Measurements from ENCODE around the gene MYCBP2.
"Not testable (repeated sequence)": the region's sequence is repeated elsewhere in the genome, so short reads cannot be mapped to it uniquely, and the experiment has no call there.

Gene MYCBP2

GRCh38 chr13:77022341-77022740 lies 304.6 kb downstream of the MYCBP2 start:
- FAIRE-seq (peak; percentile 48), DNase-seq (ENCODE audit: insufficient read length, low spot score) (no peak)
- TF ChIP-seq POLR2A (IDR thresholded peaks at IDR 0.05; ENCODE audit: low read depth, low read length): no peak

GRCh38 chr13:77019756-77020155 lies 307.1 kb downstream of the MYCBP2 start:
- no peak for TF ChIP-seq POLR2A (IDR thresholded peaks at IDR 0.05; ENCODE audit: low read depth, low read length)
- DNase-seq (ENCODE audit: insufficient read length, low spot score): no peak
- no peak for FAIRE-seq

- FAIRE-seq (no peak), DNase-seq (ENCODE audit: insufficient read length, low spot score) (no peak)
- TF ChIP-seq POLR2A (IDR thresholded peaks at IDR 0.05; ENCODE audit: low read depth, low read length): no peak
Measured at GRCh38 chr13:77016888-77017623, 309.8 kb downstream of the MYCBP2 start.

GRCh38 chr13:77016251-77016812 lies 310.6 kb downstream of the MYCBP2 start:
- FAIRE-seq (no peak), DNase-seq (ENCODE audit: insufficient read length, low spot score) (no peak)
- TF ChIP-seq POLR2A (IDR thresholded peaks at IDR 0.05; ENCODE audit: low read depth, low read length): no peak

- DNase-seq (ENCODE audit: insufficient read length, low spot score) (no peak), FAIRE-seq (no peak)
- no peak for TF ChIP-seq POLR2A (IDR thresholded peaks at IDR 0.05; ENCODE audit: low read depth, low read length)
Measured at GRCh38 chr13:77014906-77015685, 311.8 kb downstream of the MYCBP2 start.

- no peak for TF ChIP-seq POLR2A (IDR thresholded peaks at IDR 0.05; ENCODE audit: low read depth, low read length)
- no peak for DNase-seq (ENCODE audit: insufficient read length, low spot score)
- FAIRE-seq: peak; percentile 62
Measured at GRCh38 chr13:77013853-77014542, 312.9 kb downstream of the MYCBP2 start.

- DNase-seq (ENCODE audit: insufficient read length, low spot score); FAIRE-seq: not testable (repeated sequence)
Measured at GRCh38 chr13:77009719-77010118, 317.2 kb downstream of the MYCBP2 start.

- no peak for DNase-seq (ENCODE audit: insufficient read length, low spot score)
Measured at GRCh38 chr13:77009011-77009410, 317.9 kb downstream of the MYCBP2 start.

GRCh38 chr13:77008337-77008736 lies 318.6 kb downstream of the MYCBP2 start:
- FAIRE-seq; DNase-seq (ENCODE audit: insufficient read length, low spot score): not testable (repeated sequence)

More at GRCh38 chr13:77009011-77009410, 317.9 kb downstream of the MYCBP2 start:
- TF ChIP-seq POLR2A (IDR thresholded peaks at IDR 0.05; ENCODE audit: low read depth, low read length): no peak
- FAIRE-seq: no peak

GRCh38 chr13:77002590-77003190 lies 324.2 kb downstream of the MYCBP2 start:
- peak; percentile 68 for FAIRE-seq
- no peak for TF ChIP-seq POLR2A (IDR thresholded peaks at IDR 0.05; ENCODE audit: low read depth, low read length)
- no peak for DNase-seq (ENCODE audit: insufficient read length, low spot score)

- DNase-seq (ENCODE audit: insufficient read length, low spot score): no peak
- TF ChIP-seq POLR2A (IDR thresholded peaks at IDR 0.05; ENCODE audit: low read depth, low read length): no peak
- FAIRE-seq: no peak
Measured at GRCh38 chr13:77001963-77002587, 324.8 kb downstream of the MYCBP2 start.

- no peak for DNase-seq (ENCODE audit: insufficient read length, low spot score)
- no peak for TF ChIP-seq POLR2A (IDR thresholded peaks at IDR 0.05; ENCODE audit: low read depth, low read length)
- FAIRE-seq: no peak
Measured at GRCh38 chr13:77001540-77001939, 325.4 kb downstream of the MYCBP2 start.

GRCh38 chr13:77000475-77000874 lies 326.4 kb downstream of the MYCBP2 start:
- FAIRE-seq: no peak
- DNase-seq (ENCODE audit: insufficient read length, low spot score): no peak
- TF ChIP-seq POLR2A (IDR thresholded peaks at IDR 0.05; ENCODE audit: low read depth, low read length): no peak

Measured in H54 (cell line).